Aorta (tissue), 5 donors: Measurements from ENCODE around the gene CALHM5. TPM values are rescaled to one million over a fixed set of nuclear protein-coding genes. Genes with fewer than 3 reads are reported as not detected.

Experiments
- ATAC-seq: fragments of 200-7000 bp; cut with Tn5 transposase; one replicate; pipeline ENCODE4 v1.9.1; 2022; ENCODE audit warnings: moderate library complexity; ENCODE audit not compliant: low FRiP score
- DNase-seq, 2 donors: peaks; one replicate each; pipeline ENCODE4 v3.0.0-alpha.2; 2020
- H3K27ac ChIP-seq, 2 donors: one replicate each; pipeline ENCODE4 v1.5.1; 2013; ENCODE audit warnings: low read length in 2 of 2, mild to moderate bottlenecking in 2 of 2, moderate library complexity in 2 of 2, control low read depth in 1 of 2, inconsistent platforms in 1 of 2, low read depth in 1 of 2
- H3K27me3 ChIP-seq, 2 donors: one replicate each; pipeline ENCODE4 v1.6.1; 2013; ENCODE audit warnings: control low read depth in 1 of 2, low read length in 1 of 2, mild to moderate bottlenecking in 1 of 2, moderate library complexity in 1 of 2; ENCODE audit not compliant: insufficient read depth in 2 of 2, control insufficient read depth in 1 of 2
- H3K36me3 ChIP-seq, 2 donors: one replicate each; pipeline ENCODE4 v1.6.1; 2013; ENCODE audit warnings: control low read depth in 1 of 2, low read length in 1 of 2, mild to moderate bottlenecking in 1 of 2; ENCODE audit not compliant: insufficient read depth in 2 of 2, control insufficient read depth in 1 of 2
- H3K4me1 ChIP-seq, 2 donors: one replicate each; pipeline ENCODE4 v1.6.1; 2013; ENCODE audit warnings: low read length in 2 of 2, control low read depth in 1 of 2, mild to moderate bottlenecking in 1 of 2, moderate library complexity in 1 of 2; ENCODE audit not compliant: insufficient read depth in 2 of 2, control insufficient read depth in 1 of 2
- H3K4me3 ChIP-seq, 2 donors: one replicate each; pipeline ENCODE4 v1.5.1; 2013; ENCODE audit warnings: low read length in 2 of 2, control low read depth in 1 of 2, mild to moderate bottlenecking in 1 of 2
- H3K9me3 ChIP-seq: one replicate; pipeline ENCODE4 v1.6.1; 2013; ENCODE audit warnings: mild to moderate bottlenecking, low read length; ENCODE audit not compliant: control insufficient read depth
- WGBS, 2 donors: extraction: QIAGEN DNeasy Blood & Tissue Kit; methylation state at CpG; one replicate each; pipeline ENCODE4 v1.1.7; 2013; 5-methylcytosine and 5-hydroxymethylcytosine counted together
- intact Hi-C, 2 donors: fragments of 100-400 bp; cut with DNase I; formaldehyde crosslinking; loops; one replicate each; pipeline versions ENCODE4 v1.14.2 to v1.15.0; 2022
- polyA plus RNA-seq, 2 donors: library from polyadenylated mRNA; stranded (reverse); fragments of 200-250 nt; gene quantifications; one replicate each; pipeline ENCODE4 v1.2.3, GENCODE V29; 2013
- total RNA-seq, 2 donors: library from RNA; stranded (reverse); fragmentation: NEBNext Ultra II Directional; extraction: Animal tissue kit (Norgen Biotek cat#: 25700); gene quantifications; one replicate each; pipeline ENCODE4 v1.2.1, GENCODE V29; 2021
- donor health status: healthy with polysubstance abuse.
- donor health status: Bipolar disorder and iron deficiency.
- donor health status: DM: no; HTN: no; CAD: no.
- donor health status: DM: no; HTN: no; CAD: no.
- donor health status: DM: yes; HTN: yes; CAD: no.

Gene CALHM5
- total and polyA plus RNA-seq, 4 donors: 4.0 to 15.4 (median 9.8) TPM

GRCh38 chr6:116514111-116514510, 2.7 kb downstream of the CALHM5 start:
- intact Hi-C loops: loop anchor here in 1 of 2 donors (5.0 kb wide), 1 partner anchor 237 kb away; the partner anchor contains the start of gene TSPYL1
- Histone ChIP-seq H3K4me3 (peak overlapping the region in 1 of 2 donors; percentile 87), H3K27ac (no peak overlapping the region), H3K9me3 (no peaks in the 10 kb centered on the region), H3K27me3 (no peaks in the 10 kb centered on the region), H3K4me1 (peaks cover 2 to 3% of the 10 kb centered on the region in 2 donors), H3K36me3 (peaks cover 7 to 10% of the 10 kb centered on the region in 2 donors)
- WGBS, 2 donors: 59 to 68% methylated on average over 4 of the region's 4 CpGs
- DNase-seq (no peak), ATAC-seq (no peak)

GRCh38 chr6:116515141-116515540, 3.7 kb downstream of the CALHM5 start:
- peaks cover 7 to 10% of the 10 kb centered on the region in 2 donors for H3K36me3 ChIP-seq
- no peaks in the 10 kb centered on the region for H3K27me3 ChIP-seq
- H3K27ac ChIP-seq: no peak overlapping the region
- intact Hi-C loops: no loop called here
- ATAC-seq (no peak), DNase-seq (no peak)
- H3K4me3 ChIP-seq: no peak overlapping the region
- no peaks in the 10 kb centered on the region for H3K9me3 ChIP-seq
- peaks cover 2 to 3% of the 10 kb centered on the region in 2 donors for H3K4me1 ChIP-seq

- intact Hi-C loops: no loop called here
- H3K4me3 ChIP-seq: no peak overlapping the region
- no peaks in the 10 kb centered on the region for H3K27me3 ChIP-seq
- ATAC-seq (no peak), DNase-seq (peak in 1 of 2 donors; percentile 48)
- no peak overlapping the region for H3K27ac ChIP-seq
- no peaks in the 10 kb centered on the region for H3K9me3 ChIP-seq
- WGBS, 2 donors: 87 to 88% methylated on average over 4 of the region's 4 CpGs
- H3K4me1 ChIP-seq: peaks cover 0 to 3% of the 10 kb centered on the region in 2 donors
- peaks cover 7 to 10% of the 10 kb centered on the region in 2 donors for H3K36me3 ChIP-seq
Observed at GRCh38 chr6:116518621-116519368, 7.4 kb downstream of the CALHM5 start.

- H3K9me3 ChIP-seq: no peaks in the 10 kb centered on the region
Observed at GRCh38 chr6:116522896-116523295, 11.5 kb downstream of the CALHM5 start.

GRCh38 chr6:116524236-116524635, 12.8 kb downstream of the CALHM5 start:
- Histone ChIP-seq H3K36me3 (no peaks in the 10 kb centered on the region), H3K4me1 (no peaks in the 10 kb centered on the region), H3K27me3 (no peaks in the 10 kb centered on the region), H3K27ac (no peak overlapping the region), H3K4me3 (no peak overlapping the region), H3K9me3 (no peaks in the 10 kb centered on the region)
- ATAC-seq: no peak
- no peak for DNase-seq
- 88 to 91% methylated on average over 2 of the region's 2 CpGs for WGBS, 2 donors
- intact Hi-C loops: no loop called here

More at GRCh38 chr6:116522896-116523295, 11.5 kb downstream of the CALHM5 start:
- H3K36me3 ChIP-seq: peaks cover 2% of the 10 kb centered on the region in 2 donors
- intact Hi-C loops: no loop called here
- WGBS, 2 donors: 76 to 91% methylated on average over 2 of the region's 2 CpGs
- H3K27me3 ChIP-seq: no peaks in the 10 kb centered on the region
- DNase-seq (no peak), ATAC-seq (no peak)
- H3K4me1 ChIP-seq: no peaks in the 10 kb centered on the region
- no peak overlapping the region for H3K4me3 ChIP-seq
- H3K27ac ChIP-seq: no peak overlapping the region

- intact Hi-C loops: no loop called here
- WGBS, 2 donors: 81 to 87% methylated on average over 1 of the region's 1 CpG
- H3K9me3 ChIP-seq: peaks cover 1% of the 10 kb centered on the region
- H3K4me3 ChIP-seq: no peak overlapping the region
- H3K4me1 ChIP-seq: no peaks in the 10 kb centered on the region
- DNase-seq (no peak), ATAC-seq (no peak)
- no peaks in the 10 kb centered on the region for H3K36me3 ChIP-seq
- H3K27ac ChIP-seq: no peak overlapping the region
- H3K27me3 ChIP-seq: no peaks in the 10 kb centered on the region
Observed at GRCh38 chr6:116528133-116528532, 16.7 kb downstream of the CALHM5 start.

GRCh38 chr6:116528780-116529179, 17.3 kb downstream of the CALHM5 start:
- Histone ChIP-seq H3K27ac (no peak overlapping the region), H3K4me3 (no peak overlapping the region), H3K4me1 (no peaks in the 10 kb centered on the region), H3K27me3 (no peaks in the 10 kb centered on the region), H3K36me3 (no peaks in the 10 kb centered on the region), H3K9me3 (peaks cover 1% of the 10 kb centered on the region)
- intact Hi-C loops: no loop called here
- WGBS, 2 donors: 5 to 19% methylated on average over 3 of the region's 3 CpGs
- DNase-seq (no peak), ATAC-seq (no peak)

- H3K4me1 ChIP-seq: no peaks in the 10 kb centered on the region
- ATAC-seq: no peak
- DNase-seq: no peak
- no peaks in the 10 kb centered on the region for H3K36me3 ChIP-seq
- no peak overlapping the region for H3K27ac ChIP-seq
- H3K9me3 ChIP-seq: peaks cover 1% of the 10 kb centered on the region
- intact Hi-C loops: loop anchor here (5.0 to 10.0 kb wide), 2 partner anchors 247 to 315 kb away; no protein-coding TSS in a partner anchor
- H3K4me3 ChIP-seq: no peak overlapping the region
- H3K27me3 ChIP-seq: no peaks in the 10 kb centered on the region
- 74 to 77% methylated on average over 3 of the region's 3 CpGs for WGBS, 2 donors
Observed at GRCh38 chr6:116529466-116530290, 18.2 kb downstream of the CALHM5 start.
